GM23248 (cell line): ENCODE measurements around the gene SKI.

Experiments
- EZH2 ChIP-seq: fragments of 200-600 bp; sonication (generic); IDR thresholded peaks from 2 replicates; pipeline ENCODE4 v1.6.1; 2018; ENCODE audit warnings: antibody characterized with exemption, mild to moderate bottlenecking; ENCODE audit not compliant: insufficient read depth, poor library complexity, severe bottlenecking
- EZH2phosphoT487 ChIP-seq: fragments of 200-600 bp; sonication (generic); IDR thresholded peaks from 2 replicates; pipeline ENCODE4 v1.6.1; 2018; ENCODE audit warnings: antibody characterized with exemption, moderate library complexity, mild to moderate bottlenecking, low read depth; ENCODE audit not compliant: insufficient read depth

DNA sequence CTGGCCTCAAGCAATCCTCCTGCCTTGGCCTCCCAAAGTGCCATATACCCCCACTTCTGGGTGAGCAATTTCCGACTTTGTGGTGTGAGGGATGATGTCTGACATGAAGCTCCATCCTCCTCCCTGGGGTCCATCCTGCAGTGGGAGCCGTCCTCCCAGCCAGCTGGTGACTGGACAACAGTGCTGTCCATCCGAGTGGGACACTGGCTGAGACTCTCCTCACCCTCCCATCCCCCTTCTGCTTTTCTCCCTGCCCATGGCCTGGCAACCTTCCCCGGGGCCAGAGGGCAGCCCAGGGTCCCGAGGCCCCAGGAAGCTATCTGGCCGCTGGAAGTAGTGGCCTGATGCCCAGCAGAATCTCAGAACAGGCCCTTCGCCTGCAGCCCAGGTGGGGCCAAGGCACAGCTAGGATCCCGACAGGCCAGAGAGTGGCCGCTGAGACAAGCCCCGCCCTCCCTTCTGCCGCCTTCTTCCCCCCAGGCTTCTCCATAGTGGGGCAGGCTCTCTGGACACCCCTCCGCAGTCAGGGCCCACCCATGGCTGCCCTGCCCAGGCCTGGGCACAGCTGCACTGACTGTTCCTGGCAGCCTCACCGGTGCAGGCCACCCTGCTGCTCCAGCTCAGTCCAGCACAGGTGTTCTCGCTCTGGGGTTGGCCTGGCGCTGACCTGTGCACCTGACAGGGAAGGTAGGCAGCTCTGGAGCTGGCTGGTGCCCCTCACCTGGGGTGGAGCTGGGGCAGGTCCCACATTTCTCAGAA, 25.1 kb upstream of the SKI start:
- no peak for TF ChIP-seq EZH2
- no peak for TF ChIP-seq EZH2phosphoT487
